ENCODE results near the gene SLC9A5. TPM values are rescaled to one million over a fixed set of nuclear protein-coding genes. Genes with fewer than 3 reads are reported as not detected.

SLC9A5 gene
- total and polyA plus RNA-seq, 2 donors: 0.09 to 1.1 TPM

DNA sequence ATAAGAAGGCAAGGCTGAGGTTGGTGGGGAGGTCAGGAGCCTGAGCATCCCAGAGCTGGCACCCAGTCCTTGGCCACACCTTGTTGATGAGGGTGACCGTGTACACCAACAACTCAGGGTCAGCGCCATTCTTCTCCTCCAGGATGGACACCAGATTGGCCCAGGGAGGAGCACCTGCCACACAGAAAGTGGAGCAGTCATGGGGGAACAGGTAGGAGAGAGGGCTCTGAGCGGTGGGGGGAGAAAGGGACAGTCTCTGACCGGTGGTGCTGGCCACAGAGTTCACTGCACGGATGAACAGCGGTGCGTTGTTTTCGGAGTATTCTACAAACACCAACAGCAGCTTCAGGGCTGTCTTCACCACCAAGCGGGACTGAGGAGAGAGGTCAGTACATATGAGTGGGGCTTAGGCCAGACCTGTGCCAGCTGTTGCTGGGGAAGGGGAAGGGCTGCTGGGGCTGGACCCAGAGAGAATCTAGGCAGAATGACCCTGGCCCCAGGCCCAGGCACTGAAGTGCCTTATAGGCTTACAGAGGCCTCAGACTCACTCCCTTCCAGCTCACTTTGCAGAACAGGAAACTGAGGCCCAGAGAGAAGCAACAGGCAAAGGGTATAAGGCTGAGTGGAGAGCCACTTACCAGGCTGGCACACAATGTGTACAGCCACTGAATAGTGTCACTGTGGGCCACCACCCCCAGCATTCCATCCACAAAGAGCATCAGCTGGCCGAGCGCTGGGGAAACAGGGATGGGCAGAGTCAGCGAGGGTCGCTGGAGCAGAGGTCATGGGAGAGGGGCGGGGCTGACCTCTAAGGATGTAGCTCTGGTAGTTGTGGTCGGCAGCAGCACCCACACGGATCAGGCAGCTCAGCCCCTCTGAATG, 11.1 kb upstream of the SLC9A5 start:
- Histone ChIP-seq H3K27ac (ENCODE audit: low read depth in 1 of 2, low read length in 1 of 2) (no peak overlapping the region), H3K9me3 (ENCODE audit: control insufficient read depth in 2 of 2, insufficient read depth in 1 of 2, low read length in 1 of 2) (peaks cover 0 to 1% of the 10 kb centered on the region in 2 donors), H3K27me3 (ENCODE audit: control insufficient read depth in 2 of 2, insufficient read depth in 1 of 2, low read length in 1 of 2) (no peaks in the 10 kb centered on the region), H3K36me3 (ENCODE audit: control insufficient read depth in 2 of 2, insufficient read depth in 2 of 2, low read length in 1 of 2) (peaks cover 17 to 38% of the 10 kb centered on the region in 2 donors), H3K4me3 (ENCODE audit: low read length in 2 of 2) (no peak overlapping the region), H3K4me1 (ENCODE audit: control insufficient read depth in 2 of 2, insufficient read depth in 2 of 2, low read length in 2 of 2) (no peaks in the 10 kb centered on the region)
- DNase-seq (ENCODE audit: low read depth in 6 of 9, low spot score in 9 of 9): no peak
- WGBS: 98% methylated on average over 16 of the region's 16 CpGs

DNA sequence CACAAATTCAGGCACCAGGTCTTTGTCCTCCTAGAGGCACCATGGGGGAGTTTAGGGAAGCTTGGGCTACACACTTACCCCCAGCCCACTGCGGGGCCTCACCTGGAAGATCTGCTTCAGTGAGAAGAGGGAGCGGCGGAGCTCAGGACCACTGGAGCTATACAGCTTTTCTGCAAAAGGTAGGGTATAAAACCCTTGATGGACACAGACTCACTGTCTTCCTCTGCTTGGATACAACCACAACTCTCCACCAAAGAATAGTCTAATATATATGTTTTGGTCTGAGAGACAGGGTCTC, 10.6 kb upstream of the SLC9A5 start:
- Histone ChIP-seq H3K27ac (ENCODE audit: low read depth in 1 of 2, low read length in 1 of 2) (no peak overlapping the region), H3K4me3 (ENCODE audit: low read length in 2 of 2) (no peak overlapping the region), H3K36me3 (ENCODE audit: control insufficient read depth in 2 of 2, insufficient read depth in 2 of 2, low read length in 1 of 2) (peaks cover 17 to 38% of the 10 kb centered on the region in 2 donors), H3K27me3 (ENCODE audit: control insufficient read depth in 2 of 2, insufficient read depth in 1 of 2, low read length in 1 of 2) (no peaks in the 10 kb centered on the region), H3K4me1 (ENCODE audit: control insufficient read depth in 2 of 2, insufficient read depth in 2 of 2, low read length in 2 of 2) (no peaks in the 10 kb centered on the region), H3K9me3 (ENCODE audit: control insufficient read depth in 2 of 2, insufficient read depth in 1 of 2, low read length in 1 of 2) (peaks cover 0 to 1% of the 10 kb centered on the region in 2 donors)
- whole genome bisulfite sequencing: 96% methylated on average over 3 of the region's 3 CpGs
- DNase-seq (ENCODE audit: low read depth in 6 of 9, low spot score in 9 of 9): no peak

DNA sequence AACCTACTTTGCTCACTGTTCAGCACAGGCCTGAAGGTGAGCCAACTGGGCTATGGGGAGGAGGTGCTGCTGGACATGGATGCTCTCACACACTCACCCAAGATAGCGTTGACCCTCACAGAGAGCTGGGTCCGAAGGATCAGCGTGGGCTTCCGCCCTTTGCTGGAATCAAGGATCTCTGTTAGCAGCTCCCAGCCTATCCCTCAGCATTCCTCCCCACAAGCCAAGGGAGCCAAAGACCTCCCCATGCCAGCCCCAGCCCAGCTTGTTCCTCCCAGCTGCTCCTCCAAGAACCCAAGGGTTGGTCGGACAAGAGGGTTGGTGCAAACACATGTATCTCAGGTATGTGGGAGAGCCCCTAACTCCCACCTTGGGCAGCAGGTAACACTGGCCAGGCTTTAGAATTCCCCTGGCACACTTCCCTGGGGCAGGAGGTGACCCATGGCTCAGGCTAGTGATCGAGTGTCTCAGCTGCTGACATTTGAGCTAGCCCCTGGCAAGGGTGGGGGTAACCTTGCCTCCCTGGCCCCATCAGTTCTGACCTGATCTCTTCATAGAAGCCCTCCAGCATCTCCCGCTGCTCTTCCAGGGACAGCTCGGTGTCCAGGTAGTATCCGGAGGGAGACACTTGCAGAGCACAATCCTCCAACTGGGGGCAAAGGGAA, 9.8 kb upstream of the SLC9A5 start:
- H3K4me3 ChIP-seq (ENCODE audit: low read length in 2 of 2): no peak overlapping the region
- no peak overlapping the region for H3K27ac ChIP-seq (ENCODE audit: low read depth in 1 of 2, low read length in 1 of 2)
- peaks cover 0 to 1% of the 10 kb centered on the region in 2 donors for H3K9me3 ChIP-seq (ENCODE audit: control insufficient read depth in 2 of 2, insufficient read depth in 1 of 2, low read length in 1 of 2)
- 97% methylated on average over 9 of the region's 9 CpGs for WGBS
- H3K27me3 ChIP-seq (ENCODE audit: control insufficient read depth in 2 of 2, insufficient read depth in 1 of 2, low read length in 1 of 2): no peaks in the 10 kb centered on the region
- DNase-seq (ENCODE audit: low read depth in 6 of 9, low spot score in 9 of 9): no peak
- H3K4me1 ChIP-seq (ENCODE audit: control insufficient read depth in 2 of 2, insufficient read depth in 2 of 2, low read length in 2 of 2): peaks cover 0 to 4% of the 10 kb centered on the region in 2 donors
- peaks cover 17 to 34% of the 10 kb centered on the region in 2 donors for H3K36me3 ChIP-seq (ENCODE audit: control insufficient read depth in 2 of 2, insufficient read depth in 2 of 2, low read length in 1 of 2)

DNA sequence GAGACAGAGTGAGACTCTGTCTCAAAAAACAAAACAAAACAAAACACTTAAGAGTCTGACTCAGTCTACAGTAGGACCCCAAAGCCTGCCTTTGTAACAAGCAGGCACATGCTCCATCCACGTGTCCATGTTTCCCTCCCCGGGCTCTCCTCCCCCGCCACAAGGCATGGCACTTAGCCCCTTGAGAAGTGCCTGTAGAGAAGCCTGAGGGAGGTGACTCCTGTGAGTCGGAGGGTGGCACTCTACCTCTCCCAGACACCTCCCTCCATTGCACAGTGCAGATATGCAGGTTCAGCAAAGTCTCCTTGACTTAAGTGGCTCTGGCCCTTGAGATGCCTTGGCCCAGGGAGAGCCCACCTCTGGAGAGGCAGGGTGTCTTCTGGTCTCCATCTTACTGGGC, 8.3 kb upstream of the SLC9A5 start:
- no peak for DNase-seq (ENCODE audit: low read depth in 6 of 9, low spot score in 9 of 9)
- no peak overlapping the region for H3K4me3 ChIP-seq (ENCODE audit: low read length in 2 of 2)
- H3K9me3 ChIP-seq (ENCODE audit: control insufficient read depth in 2 of 2, insufficient read depth in 1 of 2, low read length in 1 of 2): peaks cover 0 to 1% of the 10 kb centered on the region in 2 donors
- peaks cover 17 to 27% of the 10 kb centered on the region in 2 donors for H3K36me3 ChIP-seq (ENCODE audit: control insufficient read depth in 2 of 2, insufficient read depth in 2 of 2, low read length in 1 of 2)
- H3K4me1 ChIP-seq (ENCODE audit: control insufficient read depth in 2 of 2, insufficient read depth in 2 of 2, low read length in 2 of 2): peaks cover 4 to 20% of the 10 kb centered on the region in 2 donors
- H3K27ac ChIP-seq (ENCODE audit: low read depth in 1 of 2, low read length in 1 of 2): no peak overlapping the region
- 93% methylated on average over 4 of the region's 4 CpGs for WGBS
- peaks cover 0 to 4% of the 10 kb centered on the region in 2 donors for H3K27me3 ChIP-seq (ENCODE audit: control insufficient read depth in 2 of 2, insufficient read depth in 1 of 2, low read length in 1 of 2)

DNA sequence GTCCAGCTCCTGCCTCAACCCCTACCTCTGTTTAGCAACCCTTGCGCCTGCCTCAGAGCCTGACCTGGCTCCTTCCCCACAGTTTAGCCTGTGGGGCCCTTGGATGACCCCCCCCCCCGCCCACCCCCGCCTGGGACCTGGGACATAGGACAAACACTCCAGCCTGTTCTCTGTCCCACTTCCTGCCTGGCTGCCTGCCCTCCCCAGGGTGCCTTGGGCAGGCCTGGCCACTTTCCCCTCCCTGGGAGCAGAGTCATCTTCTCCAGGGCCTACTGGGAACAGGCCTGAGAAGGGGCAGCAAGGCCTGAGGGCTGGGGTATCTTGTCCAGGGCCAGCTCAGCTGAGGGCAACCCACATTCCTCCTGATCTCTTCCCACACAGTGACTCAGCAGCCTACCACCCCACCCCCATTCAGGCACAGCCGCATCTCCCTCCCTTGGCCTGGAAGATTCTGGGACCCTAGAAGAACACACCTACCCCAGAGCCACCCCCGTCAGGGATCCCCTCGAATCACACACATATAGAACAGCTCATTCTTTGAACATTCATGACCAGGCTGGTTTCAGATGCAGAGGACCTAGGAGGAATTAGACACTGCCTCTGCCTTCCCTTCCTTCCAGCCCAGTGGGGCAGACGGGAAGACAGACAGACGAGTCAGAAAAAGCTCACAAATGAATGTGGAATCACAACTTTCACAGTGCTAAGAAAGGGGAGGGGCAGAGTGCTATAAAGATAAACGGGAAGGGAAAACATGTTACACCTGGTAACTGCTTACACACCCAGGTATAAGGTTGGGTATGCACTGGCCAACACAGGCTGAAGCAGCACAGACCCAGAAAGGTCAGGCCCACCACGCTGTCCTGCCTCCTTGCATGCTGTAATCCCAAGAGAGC, 7.5 kb upstream of the SLC9A5 start:
- 94% methylated on average over 10 of the region's 10 CpGs for WGBS
- Histone ChIP-seq H3K4me1 (ENCODE audit: control insufficient read depth in 2 of 2, insufficient read depth in 2 of 2, low read length in 2 of 2) (peaks cover 4 to 27% of the 10 kb centered on the region in 2 donors), H3K36me3 (ENCODE audit: control insufficient read depth in 2 of 2, insufficient read depth in 2 of 2, low read length in 1 of 2) (peaks cover 13 to 19% of the 10 kb centered on the region in 2 donors), H3K27me3 (ENCODE audit: control insufficient read depth in 2 of 2, insufficient read depth in 1 of 2, low read length in 1 of 2) (peaks cover 0 to 11% of the 10 kb centered on the region in 2 donors), H3K9me3 (ENCODE audit: control insufficient read depth in 2 of 2, insufficient read depth in 1 of 2, low read length in 1 of 2) (peaks cover 0 to 1% of the 10 kb centered on the region in 2 donors), H3K4me3 (ENCODE audit: low read length in 2 of 2) (no peak overlapping the region), H3K27ac (ENCODE audit: low read depth in 1 of 2, low read length in 1 of 2) (peak overlapping the region in 1 of 2 donors; percentile 32)
- no peak for DNase-seq (ENCODE audit: low read depth in 6 of 9, low spot score in 9 of 9)

DNA sequence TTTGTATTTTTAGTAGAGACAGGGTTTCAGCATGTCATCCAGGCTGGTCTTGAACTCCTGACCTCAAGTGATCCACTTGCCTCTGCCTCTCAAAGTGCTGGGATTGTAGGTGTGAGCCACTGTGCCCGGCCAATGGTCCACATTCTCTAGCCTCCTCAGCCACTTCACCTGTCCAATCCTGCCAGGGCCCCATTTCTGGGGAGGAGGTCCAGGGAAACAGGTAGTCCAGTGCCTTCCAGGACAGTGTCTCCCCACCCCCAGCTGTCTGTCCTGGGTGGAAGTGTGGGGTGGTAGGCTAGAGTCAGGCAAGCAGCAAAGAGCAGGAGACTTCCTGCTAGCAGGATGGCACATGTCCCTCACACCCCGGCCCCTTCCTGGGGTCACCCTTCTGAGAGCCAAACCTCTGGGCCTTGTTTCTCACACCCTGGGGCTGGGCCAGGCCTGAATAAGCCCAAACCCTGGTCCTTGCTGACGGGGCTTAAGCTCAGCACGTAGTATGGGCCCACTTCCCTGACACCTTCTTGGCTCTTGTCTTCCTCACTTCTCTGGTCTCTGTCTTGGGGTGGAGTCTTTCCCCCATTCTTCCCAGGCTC, 6.5 kb upstream of the SLC9A5 start:
- DNase-seq (ENCODE audit: low read depth in 6 of 9, low spot score in 9 of 9): no peak
- Histone ChIP-seq H3K36me3 (ENCODE audit: control insufficient read depth in 2 of 2, insufficient read depth in 2 of 2, low read length in 1 of 2) (peaks cover 8 to 10% of the 10 kb centered on the region in 2 donors), H3K4me1 (ENCODE audit: control insufficient read depth in 2 of 2, insufficient read depth in 2 of 2, low read length in 2 of 2) (peaks cover 4 to 37% of the 10 kb centered on the region in 2 donors), H3K9me3 (ENCODE audit: control insufficient read depth in 2 of 2, insufficient read depth in 1 of 2, low read length in 1 of 2) (peaks cover 0 to 4% of the 10 kb centered on the region in 2 donors), H3K4me3 (ENCODE audit: low read length in 2 of 2) (no peak overlapping the region), H3K27ac (ENCODE audit: low read depth in 1 of 2, low read length in 1 of 2) (no peak overlapping the region), H3K27me3 (ENCODE audit: control insufficient read depth in 2 of 2, insufficient read depth in 1 of 2, low read length in 1 of 2) (peaks cover 0 to 21% of the 10 kb centered on the region in 2 donors)
- 95% methylated on average over 4 of the region's 4 CpGs for WGBS

DNA sequence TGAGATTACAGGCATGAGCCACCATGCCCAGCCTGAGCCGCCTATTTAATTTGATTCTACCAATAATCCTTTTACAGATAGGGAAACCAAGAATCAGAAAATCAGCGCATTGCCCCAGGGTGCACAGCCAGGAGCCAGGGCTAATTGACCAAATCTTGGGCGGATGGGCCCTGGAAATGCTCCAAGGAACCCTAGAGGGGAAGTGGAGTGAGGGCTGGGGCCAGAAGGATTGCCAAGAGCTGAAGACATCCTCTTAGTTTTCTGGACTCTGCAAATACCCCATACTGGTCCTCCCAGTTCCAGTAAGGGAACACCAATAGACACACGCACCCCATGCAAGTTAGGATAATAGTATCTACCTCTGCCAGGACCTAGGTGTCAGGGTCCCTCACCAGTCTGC, 5.3 kb upstream of the SLC9A5 start:
- 97% methylated on average over 4 of the region's 4 CpGs for WGBS
- H3K36me3 ChIP-seq (ENCODE audit: control insufficient read depth in 2 of 2, insufficient read depth in 2 of 2, low read length in 1 of 2): peaks cover 0 to 4% of the 10 kb centered on the region in 2 donors
- H3K9me3 ChIP-seq (ENCODE audit: control insufficient read depth in 2 of 2, insufficient read depth in 1 of 2, low read length in 1 of 2): peaks cover 0 to 9% of the 10 kb centered on the region in 2 donors
- H3K27me3 ChIP-seq (ENCODE audit: control insufficient read depth in 2 of 2, insufficient read depth in 1 of 2, low read length in 1 of 2): peaks cover 0 to 33% of the 10 kb centered on the region in 2 donors
- no peak overlapping the region for H3K4me3 ChIP-seq (ENCODE audit: low read length in 2 of 2)
- DNase-seq (ENCODE audit: low read depth in 6 of 9, low spot score in 9 of 9): no peak
- peaks cover 12 to 49% of the 10 kb centered on the region in 2 donors for H3K4me1 ChIP-seq (ENCODE audit: control insufficient read depth in 2 of 2, insufficient read depth in 2 of 2, low read length in 2 of 2)
- H3K27ac ChIP-seq (ENCODE audit: low read depth in 1 of 2, low read length in 1 of 2): no peak overlapping the region

DNA sequence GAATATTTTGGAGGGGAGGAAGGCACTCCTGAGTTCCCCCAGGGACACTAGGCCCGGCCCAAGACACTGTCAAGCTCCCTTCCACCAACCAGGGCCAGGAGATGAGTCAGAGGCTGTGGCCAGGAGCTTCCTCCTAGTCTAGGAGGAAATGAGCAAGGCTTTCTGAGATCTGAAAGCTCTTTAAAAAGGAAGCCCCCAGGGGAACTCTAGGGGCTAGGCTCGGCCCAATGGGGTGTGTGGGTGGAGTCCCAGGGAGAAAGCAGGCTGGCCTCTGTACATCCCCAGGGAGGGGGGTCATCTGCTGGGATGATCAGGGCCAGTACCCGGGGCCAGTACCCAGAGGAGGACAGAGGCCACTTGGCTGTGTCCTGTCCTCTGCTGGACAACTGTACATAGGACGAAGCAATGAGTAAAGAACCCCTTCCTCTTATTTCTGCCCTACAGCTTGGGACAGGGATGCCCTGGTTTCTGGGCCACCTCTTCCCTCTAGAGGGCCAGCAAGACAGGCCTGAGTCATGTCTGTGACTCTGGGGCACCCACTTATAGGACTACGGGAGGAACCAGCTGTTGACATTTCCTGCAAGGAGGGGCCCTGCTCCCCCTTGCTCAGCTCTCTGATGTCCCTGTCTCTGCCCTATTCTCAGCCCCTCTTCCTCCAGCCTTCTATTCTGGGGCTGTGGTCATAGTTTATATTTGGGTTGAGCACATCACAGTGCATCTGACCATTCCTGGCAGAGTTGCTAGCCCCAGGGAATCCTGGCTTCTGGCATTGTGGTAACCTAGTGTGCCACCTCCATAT, 4.2 kb upstream of the SLC9A5 start:
- Histone ChIP-seq H3K4me1 (ENCODE audit: control insufficient read depth in 2 of 2, insufficient read depth in 2 of 2, low read length in 2 of 2) (peaks cover 20 to 58% of the 10 kb centered on the region in 2 donors), H3K9me3 (ENCODE audit: control insufficient read depth in 2 of 2, insufficient read depth in 1 of 2, low read length in 1 of 2) (peaks cover 0 to 12% of the 10 kb centered on the region in 2 donors), H3K36me3 (ENCODE audit: control insufficient read depth in 2 of 2, insufficient read depth in 2 of 2, low read length in 1 of 2) (no peaks in the 10 kb centered on the region), H3K27ac (ENCODE audit: low read depth in 1 of 2, low read length in 1 of 2) (peak overlapping the region; percentile 50 to 58), H3K27me3 (ENCODE audit: control insufficient read depth in 2 of 2, insufficient read depth in 1 of 2, low read length in 1 of 2) (peaks cover 10 to 44% of the 10 kb centered on the region in 2 donors), H3K4me3 (ENCODE audit: low read length in 2 of 2) (no peak overlapping the region)
- DNase-seq (ENCODE audit: low read depth in 6 of 9, low spot score in 9 of 9): peak in 2 of 9 donors; percentile 40 to 69
- WGBS: 7% methylated on average over 5 of the region's 5 CpGs

All from thymus (tissue), 11 donors.